PC-9 (cell line): ENCODE measurements around the gene HIGD2B.

ENCODE experiments used
- CTCF ChIP-seq: fragments of 200-600 bp; sonication (generic); conservative IDR thresholded peaks from 2 replicates; pipeline ENCODE4 v1.6.1; 2017; ENCODE audit warnings: mixed run types, antibody characterized with exemption, mild to moderate bottlenecking, moderate library complexity
- EZH2 ChIP-seq: fragments of 200-600 bp; sonication (generic); IDR thresholded peaks from 2 replicates; pipeline ENCODE4 v1.8.0; 2017; ENCODE audit warnings: antibody characterized with exemption, low read depth

DNA sequence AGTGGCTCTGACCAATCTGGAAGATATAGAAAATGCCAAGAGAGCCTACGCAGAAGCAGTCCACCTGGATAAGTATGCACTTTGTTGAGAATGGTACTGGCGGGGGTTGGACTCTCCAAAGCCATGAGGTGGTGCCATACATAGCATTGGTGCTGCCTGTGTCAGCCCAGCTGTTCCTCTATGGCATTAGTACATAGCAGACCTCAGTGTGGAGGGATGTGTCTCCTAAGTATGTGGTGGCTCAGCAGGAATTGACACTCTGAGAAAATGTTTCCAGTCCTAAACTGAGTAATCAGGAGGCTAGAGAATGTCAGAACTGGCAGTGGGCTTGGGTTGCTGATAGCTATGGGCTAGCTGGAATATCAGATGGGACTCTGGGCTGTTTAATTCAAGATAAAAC is 49.1 kb upstream of the HIGD2B start:
- TF ChIP-seq EZH2 (no peak), CTCF (no peak)
